ENCODE measurements around the gene B4GALT3. TPM values are rescaled to one million over a fixed set of nuclear protein-coding genes. Genes with fewer than 3 reads are reported as not detected.

Gene B4GALT3
- polyA plus RNA-seq, 3 donors = 41.4 to 47.2 (median 44.1) TPM

DNA sequence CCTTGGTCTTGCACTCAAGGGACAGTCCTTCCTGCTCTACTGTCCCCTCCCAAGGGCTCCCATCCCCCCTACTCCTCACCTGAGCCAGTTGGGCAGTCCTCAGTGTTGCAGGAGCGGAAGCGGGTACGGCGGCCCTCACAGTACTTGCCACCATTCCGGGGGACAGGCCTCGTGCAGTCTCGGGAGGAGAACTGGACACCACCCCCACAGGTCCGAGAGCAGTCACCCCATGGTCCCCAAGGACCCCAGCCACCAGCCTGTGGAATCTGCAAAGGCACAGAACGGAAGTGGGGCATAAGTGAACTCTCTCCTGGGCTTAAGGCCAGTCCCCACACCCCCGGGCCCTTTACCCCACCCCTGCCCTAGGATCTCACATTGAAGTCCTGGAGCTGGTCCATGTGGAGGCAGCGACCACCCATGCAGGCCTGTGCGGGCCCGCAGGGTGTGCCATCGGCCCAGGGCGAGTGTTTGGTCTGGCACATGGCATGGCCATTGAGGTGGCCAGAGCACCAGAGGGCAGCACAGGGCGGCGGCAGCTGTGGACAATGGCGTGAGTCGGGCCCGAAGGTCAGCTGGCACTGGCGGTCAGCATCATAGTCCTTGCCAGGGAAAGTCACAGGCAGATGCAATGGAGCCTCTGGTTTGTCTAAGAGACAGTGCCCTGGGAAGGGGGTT is 16.4 kb upstream of the B4GALT3 start:
- no peak for DNase-seq

DNA sequence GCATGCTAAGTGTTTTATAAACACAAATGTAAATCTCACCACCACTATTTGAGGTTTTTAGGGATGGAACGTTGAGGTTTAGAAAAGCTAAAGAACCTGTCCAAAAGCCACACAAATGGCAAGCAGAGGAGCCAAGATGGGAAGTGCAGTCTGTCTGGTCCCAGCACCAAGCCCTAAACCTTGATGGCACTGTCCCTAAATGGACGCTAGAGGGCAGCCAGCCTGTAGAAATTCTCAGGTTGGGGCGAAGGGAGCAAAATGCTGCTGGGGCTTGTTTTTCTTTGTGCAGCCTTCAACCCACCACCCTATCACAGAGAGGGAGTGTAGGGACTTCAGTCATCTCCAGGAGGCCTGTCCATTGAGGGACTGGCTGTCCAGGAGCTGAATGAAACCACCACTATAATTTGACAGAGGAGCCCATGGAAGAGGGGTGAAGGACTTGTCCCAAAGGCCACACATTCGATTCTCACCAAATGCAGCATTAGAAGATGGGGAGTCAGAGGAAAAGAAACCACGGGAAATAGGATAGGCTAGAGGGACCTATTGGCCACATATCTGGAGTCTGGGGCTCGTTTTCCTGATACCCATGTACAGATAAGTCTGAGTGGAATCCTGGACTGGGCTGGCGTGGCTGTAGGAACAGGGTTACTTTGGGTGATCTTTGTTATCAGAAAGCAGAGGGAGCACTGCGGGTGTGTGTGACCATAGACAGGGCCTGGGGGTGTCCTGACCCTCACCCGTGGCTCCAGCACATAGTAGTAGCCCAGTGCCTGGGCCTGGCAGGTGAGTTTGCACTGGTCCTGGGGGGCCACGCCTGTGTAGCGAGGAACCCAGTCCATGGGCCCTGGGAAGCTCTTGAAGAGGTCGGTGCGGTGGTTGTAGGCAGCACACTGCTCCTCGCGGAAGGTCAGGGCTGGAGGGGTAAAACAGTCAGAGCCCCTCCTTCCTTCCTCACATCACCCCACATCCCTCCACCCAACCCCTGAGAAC is 15.5 kb upstream of the B4GALT3 start:
- DNase-seq = peak; percentile 61

DNA sequence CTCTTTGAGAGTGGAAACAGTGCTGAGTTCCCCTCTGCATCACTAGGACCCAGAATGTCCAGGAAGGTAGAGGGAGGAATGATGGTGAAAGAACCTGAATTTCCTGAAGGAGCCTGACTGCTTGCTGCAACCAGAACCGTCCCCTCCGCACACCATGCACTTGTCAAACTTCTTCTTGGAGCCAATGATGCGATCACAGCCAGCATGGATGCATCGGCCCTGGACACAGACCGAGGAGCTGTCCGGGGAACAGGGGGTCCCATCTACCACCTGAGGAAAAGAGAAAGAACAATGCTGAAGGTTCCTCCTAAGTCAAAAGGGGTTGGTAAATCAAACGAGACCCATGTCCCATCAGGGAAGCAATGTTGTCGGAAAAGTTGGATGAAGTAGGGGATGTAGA is 14.7 kb upstream of the B4GALT3 start:
- no peak for DNase-seq

DNA sequence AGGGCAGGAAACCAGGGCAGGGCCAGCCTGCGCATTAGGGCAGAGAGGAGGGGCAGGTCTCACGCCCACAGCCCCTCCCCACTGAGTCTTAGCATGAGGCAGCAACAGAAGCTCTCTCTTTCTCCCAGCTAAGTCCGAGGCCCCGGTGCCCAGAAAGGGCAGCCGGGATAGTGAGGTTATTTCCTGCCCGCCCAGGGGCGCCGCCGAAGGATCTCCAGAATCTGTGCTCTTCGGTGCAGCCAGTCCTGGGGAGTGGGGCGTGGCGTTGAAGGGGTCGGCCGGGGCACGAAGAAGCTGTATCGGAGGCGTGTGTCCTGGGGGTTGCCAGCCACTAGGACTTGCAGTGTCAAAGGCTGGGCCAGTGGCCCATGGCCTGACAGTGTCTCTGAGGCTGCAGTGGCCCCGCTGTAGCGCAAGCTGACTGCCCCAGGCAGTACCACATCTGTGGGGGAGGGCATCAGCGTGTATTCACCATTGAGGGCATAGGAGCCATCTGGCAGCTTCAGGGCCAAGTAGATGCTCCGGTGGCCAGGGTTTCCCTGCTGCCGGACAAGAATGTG is 13.7 kb upstream of the B4GALT3 start:
- no peak for DNase-seq

DNA sequence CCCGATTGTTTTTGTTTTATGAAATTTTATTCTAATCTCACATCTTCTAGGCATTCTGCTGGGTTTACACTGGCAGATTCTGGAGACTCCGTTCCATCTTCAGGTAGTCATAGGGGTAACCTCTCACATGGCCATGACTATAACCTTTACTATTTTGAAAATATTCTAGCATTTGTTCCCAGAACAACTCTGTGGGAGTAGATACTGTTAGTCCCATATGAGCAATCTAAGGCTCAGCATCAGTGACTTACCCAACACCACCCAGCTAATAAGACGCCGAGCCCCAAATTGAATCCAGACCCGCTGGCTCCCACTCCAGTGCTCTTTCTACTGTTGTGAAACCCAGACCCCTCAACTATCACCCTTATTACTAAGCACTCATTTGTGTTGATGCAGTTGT is 11.7 kb upstream of the B4GALT3 start:
- DNase-seq = no peak

DNA sequence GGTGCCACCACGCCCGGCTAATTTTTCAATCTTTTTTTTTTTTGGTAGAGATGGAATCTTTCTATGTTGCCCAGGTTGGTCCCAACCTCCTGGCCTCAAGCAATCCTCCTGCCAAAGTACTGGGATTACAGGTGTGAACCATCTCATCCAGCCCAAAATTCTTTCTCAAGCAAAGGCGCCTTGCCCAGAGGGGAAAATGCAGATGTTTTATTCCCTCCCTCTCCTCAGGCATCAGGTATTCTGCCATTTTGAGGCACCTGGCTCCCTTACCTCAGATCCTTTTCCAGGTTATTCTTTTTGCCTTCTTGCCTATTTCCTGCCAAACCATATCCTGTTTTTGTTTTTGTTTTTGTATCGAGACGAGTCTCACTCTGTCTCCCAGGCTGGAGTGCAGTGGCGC is 11.1 kb upstream of the B4GALT3 start:
- no peak for DNase-seq

DNA sequence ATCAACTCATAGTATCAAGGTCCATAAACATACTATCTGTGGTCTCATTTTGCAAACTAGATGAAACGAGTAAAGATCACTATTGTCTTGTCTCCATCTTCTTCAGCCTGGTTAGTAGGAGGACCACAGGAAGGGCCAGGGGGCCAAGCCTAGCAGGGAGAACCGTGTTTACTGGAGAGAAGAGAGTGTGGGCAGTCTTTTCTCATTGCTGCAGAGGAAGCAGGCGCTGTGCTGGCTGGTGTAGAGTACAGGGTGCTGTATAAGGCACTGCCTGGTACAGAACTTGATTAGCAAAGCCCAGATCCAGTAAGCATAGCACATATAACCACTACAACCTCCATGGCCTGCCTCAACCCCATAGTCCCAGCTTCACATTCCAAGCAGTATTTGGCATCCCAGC is 10.0 kb upstream of the B4GALT3 start:
- no peak for DNase-seq

DNA sequence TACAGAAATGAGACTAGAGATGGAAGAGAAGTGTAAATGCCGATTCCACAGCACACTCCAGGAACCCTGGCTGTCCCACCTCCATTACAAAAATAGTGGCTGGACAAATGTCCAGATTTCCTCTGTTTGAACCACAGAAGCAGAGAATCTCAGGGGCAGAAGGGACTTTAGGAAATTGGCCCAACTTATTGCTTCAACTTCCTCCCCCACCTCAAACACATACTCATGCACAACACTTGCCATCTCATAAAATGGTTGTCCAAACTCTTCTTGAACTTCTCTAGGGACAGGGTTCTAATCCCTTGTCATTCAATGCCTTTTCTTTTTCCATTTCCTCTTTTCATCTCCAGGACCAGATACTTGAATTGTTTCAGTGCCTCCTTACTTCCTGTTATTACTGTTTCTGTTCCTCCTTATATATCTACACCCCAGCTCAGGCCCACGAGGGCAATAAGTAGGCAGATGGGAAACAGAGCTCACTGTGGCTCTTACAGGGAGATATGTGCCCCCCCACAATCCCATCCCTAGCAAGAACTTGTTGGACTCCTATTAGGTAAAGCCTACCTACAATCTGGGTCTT is 8.5 kb upstream of the B4GALT3 start:
- DNase-seq = no peak

DNA sequence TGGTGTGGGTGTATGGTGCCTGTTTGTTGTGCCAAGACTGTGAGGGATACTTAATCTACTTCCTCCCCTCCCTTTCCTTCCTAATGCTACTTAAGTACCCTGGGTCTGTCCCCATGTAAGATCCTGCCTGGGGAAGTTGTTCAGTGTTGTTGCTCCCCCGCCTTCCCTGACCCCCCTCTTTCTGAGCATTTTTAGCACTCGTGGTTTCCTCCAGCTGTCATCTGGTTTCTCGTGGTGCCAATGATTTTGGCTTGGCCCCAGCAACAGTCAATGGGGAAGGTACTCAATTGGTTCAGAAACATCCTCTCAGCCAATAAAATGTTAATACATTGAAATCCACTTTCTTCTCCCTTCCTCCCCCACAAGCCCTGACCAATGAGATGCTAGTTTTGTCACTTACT is 8.0 kb upstream of the B4GALT3 start:
- DNase-seq = no peak

DNA sequence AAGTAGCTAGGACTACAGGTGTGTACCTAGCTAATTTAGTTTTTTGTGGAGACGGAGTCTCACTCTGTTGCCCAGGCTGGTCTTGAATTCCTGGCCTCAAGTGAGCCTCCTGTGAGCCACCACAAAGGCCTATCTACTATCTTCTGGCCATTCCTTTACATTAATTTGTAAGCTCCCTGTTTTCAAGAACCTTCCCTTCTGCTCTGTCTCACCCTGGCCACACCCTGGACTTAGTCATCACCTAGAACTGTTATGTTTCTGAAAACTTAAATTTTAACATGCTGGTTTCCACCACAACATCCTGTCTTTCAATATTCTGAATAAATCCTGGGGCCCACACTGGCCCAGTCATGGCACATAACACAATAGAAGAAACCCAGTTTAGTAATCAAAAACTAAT is 4.9 kb upstream of the B4GALT3 start:
- DNase-seq = no peak

DNA sequence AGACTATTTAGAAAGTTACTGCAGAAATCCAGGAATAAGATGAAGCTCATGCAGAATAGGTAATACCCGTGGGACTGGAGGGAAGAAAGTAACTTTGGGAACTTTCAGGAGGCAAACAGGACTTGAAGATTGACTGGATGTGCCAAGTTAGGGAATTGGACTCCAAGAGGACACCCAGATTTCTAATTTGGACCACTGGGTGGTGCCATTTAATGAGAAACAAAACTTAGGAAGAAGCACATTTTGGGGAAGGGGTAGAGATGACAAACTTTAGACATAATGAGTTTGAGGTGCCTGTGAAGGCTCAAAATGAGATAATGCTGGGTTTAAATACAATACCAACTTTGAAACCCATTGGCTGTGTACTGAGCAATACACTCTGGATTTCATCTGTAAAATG is 3.3 kb upstream of the B4GALT3 start:
- DNase-seq = no peak

DNA sequence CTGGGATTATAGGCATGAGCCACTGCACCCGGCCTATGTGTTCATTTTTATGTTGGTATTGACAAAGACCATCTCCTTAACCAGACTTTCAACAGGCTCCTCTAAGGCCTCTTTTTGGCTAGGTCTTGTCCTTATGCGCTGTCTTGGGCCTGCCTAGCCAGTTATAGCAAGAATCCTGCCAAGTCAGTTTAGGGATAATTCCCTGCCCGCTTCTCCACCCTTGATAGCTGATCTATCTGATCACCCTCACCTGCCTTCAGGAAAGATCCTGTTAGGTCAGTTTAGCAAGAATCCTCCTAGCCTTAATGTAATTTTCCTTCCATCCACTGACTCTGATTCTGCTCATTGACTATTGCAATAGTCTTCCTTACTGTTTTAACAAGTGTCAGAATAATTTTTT is 2.4 kb upstream of the B4GALT3 start:
- no peak for DNase-seq

DNA sequence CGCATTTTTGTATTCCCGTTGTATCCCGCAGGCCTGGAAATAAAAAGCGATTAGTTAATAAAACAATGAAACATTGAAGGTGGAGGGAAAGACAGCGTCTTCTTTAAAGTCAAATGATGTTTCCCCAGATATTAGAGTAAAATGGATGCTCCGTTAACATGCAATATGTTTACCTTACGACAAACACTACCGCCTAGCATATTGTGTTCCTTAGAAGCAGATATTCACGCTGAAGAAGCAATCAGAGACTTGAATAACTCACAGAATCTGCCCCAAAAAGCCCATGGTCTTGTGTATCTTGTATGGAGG is 583 bp upstream of the B4GALT3 start:
- DNase-seq = no peak

DNA sequence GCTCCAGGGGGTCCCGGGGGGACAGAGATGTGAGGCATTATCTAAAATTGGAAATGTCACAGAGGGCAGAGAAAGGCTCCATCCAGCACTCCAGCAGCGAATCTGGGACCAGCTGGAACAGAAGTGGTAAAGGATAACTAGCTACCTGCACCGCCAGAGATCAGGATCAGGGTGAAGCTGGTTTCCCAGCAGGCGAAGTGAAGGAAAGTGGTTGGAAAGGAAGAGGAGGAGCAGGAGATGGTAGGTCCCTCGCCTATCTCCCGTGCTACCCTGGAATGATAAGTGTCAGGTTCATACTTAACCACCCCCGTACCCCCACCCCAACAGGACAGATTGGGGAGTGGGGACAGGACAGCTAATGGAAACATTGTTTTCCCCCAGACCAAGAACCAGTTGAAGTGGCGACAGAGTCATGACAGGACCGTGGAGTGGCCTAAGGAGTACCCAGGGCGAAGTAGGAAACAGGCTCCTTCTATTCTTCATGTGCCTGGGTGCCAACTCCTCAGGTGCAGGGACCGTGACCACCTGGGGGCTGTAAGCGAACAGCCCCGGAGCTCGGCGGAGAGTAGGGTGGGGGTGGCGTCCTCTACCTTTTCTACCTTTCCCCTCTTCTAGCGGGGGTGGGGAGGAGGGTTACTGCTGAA is 717 bp downstream of the B4GALT3 start:
- no peak for DNase-seq

DNA sequence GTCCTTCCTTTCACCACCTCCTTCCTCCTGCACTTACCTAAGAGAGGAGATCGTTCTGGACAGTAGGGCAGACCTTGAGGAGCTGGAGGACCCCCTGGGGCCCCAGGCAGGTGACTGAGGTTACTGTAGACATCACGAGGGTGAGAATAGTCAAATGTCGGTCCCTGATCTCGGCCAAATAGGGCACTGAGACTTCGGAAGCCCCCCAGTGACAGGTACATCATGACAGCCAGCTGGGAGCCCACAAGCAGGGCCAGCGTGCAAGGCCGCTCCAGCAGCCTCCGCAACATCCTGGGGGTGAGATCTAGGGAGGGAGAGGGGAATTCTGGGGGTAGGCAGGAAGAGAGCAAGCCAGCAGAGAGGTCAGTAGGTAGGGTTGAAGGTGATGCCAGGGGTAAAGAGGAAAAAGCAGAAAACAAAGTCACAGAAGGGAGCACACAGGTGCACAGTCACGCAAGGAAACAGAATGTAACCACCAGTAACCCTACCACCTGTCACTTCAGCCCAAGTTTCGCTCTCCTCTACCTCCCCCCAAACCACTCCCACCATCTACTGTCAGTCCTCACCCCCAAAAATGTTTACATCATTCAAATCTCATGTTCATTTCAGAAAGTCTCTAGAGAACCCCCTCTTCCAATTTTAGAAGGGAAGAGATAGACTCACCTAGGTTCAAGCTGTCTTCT is 1.4 kb downstream of the B4GALT3 start:
- DNase-seq = no peak

DNA sequence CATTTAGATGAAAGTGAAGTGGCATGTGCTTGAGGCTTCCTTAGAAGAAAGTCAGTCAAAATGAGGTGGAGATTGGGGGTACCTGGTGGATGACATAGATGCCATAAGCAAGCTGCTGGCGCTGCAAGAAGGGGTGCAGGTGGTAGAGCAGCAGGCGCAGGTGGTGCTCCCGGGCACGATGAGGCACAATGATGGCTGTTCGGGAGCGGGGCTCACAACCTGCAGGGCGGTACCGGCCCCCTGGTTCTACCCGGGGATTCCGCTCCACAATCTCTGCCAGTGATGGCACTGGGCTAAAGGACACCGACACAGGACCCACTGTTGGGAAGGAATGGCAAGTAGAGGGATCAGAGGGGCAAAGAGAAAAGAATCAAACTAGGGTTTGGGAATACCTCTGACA is 2.4 kb downstream of the B4GALT3 start:
- no peak for DNase-seq

DNA sequence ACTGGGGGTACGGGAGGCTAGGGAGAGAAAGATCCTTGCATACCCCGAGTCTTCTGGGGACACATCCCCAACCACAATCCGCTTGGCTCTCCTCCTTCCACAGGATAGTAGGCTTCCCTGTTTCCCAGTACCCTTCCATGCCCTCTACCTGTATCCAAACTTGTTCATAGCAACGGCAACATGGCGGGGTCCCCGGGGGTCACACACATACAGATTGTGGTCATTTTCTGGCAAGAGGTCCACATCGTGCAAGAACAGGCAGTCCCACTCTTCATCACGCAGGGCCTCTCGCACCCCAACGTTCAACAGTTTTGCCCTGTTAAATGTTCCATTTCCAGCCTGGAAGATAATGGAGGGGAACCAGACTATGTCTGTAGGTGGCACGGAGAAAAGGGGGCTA is 3.6 kb downstream of the B4GALT3 start:
- no peak for DNase-seq

DNA sequence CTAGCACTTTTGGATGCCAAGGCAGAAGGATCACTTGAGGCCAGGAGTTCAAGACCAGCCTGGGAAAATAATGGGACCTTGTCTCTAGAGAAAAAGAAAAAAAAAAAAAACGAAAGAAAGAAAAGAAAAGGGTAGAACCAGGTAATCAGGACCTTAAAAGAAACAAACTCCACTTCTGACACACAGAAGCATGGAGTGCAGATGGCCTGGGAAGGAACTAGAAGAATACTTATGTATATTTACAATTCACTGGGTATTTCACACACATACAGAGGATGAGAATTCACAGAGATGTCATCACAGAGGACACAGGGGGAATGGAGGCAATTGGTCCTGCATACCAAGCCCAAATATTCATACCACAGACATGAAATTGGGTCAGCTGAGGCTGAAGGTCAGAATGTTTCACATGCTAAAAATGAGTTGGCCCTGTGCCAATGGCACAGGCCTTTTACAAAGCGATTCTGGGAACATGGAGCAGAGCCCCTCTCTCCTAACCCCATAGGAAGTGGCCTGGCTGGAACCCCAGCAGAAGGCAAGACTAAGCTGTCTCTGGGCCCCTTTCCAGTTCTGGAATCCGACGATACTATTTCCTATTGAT is 4.4 kb downstream of the B4GALT3 start:
- DNase-seq = no peak

DNA sequence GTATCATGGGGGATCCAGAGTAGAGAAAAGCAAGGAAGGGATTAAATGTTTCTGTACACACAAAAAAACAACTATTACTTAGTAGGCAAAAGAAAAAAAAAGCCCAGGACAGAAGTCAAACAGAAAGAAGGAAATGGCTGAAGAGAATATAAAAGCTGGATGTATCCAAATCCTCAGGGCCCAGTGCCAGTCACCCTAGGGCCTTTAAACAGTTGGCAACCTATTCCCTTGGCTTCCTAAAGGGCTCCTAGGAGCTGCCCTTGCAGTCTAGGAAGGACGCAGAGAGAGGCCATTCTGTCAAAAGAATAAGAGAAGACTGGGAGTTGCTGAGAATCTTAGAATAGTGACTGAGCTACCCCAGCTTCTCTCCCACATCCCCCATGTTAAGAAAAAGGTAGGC is 5.0 kb downstream of the B4GALT3 start:
- DNase-seq = no peak

DNA sequence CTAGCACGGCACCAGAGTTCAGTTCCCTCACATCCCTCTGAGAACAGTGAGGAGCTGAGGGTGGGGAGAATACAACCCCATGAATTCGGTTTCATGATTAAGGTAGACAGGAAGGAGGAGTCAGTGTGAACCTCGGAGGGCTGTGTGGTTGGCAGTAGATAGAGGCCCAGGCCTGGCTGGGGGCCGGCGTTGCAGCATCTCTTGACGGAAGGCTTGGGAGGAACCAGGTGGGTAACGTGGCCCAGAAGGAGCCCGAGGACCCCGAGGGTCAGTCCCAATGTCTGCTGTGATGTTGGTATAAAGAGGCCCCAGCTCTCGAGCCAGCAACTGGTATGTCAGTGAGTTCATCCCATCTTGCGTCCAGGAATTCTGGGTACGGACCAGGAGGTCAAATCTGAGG is 5.6 kb downstream of the B4GALT3 start:
- DNase-seq = no peak

DNA sequence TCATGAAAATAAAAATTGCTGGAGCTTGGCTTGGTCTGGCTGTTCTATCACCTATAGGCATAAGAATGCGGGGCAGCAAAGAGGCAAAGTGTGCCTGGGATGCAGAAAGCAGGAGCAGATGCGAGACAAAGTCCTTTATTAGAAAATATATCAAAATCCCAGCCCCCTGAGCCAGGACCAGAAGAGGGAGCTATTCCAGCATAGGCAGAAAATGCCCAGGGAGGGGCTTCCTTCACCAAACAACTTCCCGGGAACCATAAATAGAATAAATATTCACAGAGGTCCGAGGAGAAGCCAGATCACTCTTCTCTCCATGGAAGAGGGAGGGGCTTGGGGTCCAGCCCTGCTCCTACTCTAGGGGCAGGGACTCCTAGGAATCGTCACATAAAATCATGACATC is 6.1 kb downstream of the B4GALT3 start:
- DNase-seq = no peak

Measured in renal pelvis (tissue), 4 donors.